GM12878 (cell line): ENCODE data around the gene LSM7. TPM values are rescaled to one million over a fixed set of nuclear protein-coding genes. Genes with fewer than 3 reads are reported as not detected.

ENCODE experiments used
- HCFC1 ChIP-seq: fragments of 150-350 bp; IDR thresholded peaks from 2 replicates; pipeline ENCODE4 v1.6.1; 2014; ENCODE audit warnings: low read length
- HDAC2 ChIP-seq: fragments of 200-600 bp; sonication (generic); IDR thresholded peaks from 2 replicates; pipeline ENCODE4 v1.6.1; 2017
- KDM1A ChIP-seq: fragments of 200-600 bp; sonication (generic); IDR thresholded peaks from 2 replicates; pipeline ENCODE4 v1.6.1; 2016; ENCODE audit warnings: borderline replicate concordance
- ZNF217 ChIP-seq: fragments of 450-650 bp; IDR thresholded peaks from 2 replicates; pipeline ENCODE4 v1.6.1; 2017; ENCODE audit warnings: antibody characterized with exemption, mild to moderate bottlenecking
- polyA plus RNA-seq, 11 experiments: library from polyadenylated mRNA; depleted of rRNA in 4 of 11; unstranded in 6 of 11; stranded (reverse) in 5 of 11; fragments of >200 nt; fragmentation: Nextera tagmentation in 4 of 11; fragmentation: Illumina TruSeq in 1 of 11; extraction: Ambion mirVana in 4 of 11; extraction: Trizol in 1 of 11; gene quantifications; 1 replicate in 1 of 11; 2 replicates in 10 of 11; pipeline versions ENCODE4 v1.2.1 to v1.2.3, GENCODE V29; 2011 to 2016; ENCODE audit warnings: inconsistent platforms in 2 of 11, missing spikeins in 2 of 11, low read depth in 1 of 11
- total RNA-seq, 4 experiments: library from RNA; depleted of rRNA in 3 of 4; stranded (reverse); fragments of >200 nt in 3 of 4; fragmentation: Illumina TruSeq in 1 of 4; extraction: Trizol in 1 of 4; gene quantifications; 2 replicates each; pipeline versions ENCODE4 v1.2.1 to v1.2.3, GENCODE V29; 2013 to 2021
- TF ChIP-seq, protein P1 (sequence below): fragments of 450-650 bp; IDR thresholded peaks from 2 replicates; pipeline ENCODE4 v1.6.1; 2018; ENCODE audit warnings: borderline replicate concordance, mild to moderate bottlenecking; ENCODE audit not compliant: partially characterized antibody
- TF ChIP-seq, protein P2 (sequence below): IDR thresholded peaks from 2 replicates; pipeline ENCODE4 v1.6.1; 2012; ENCODE audit warnings: low read depth, low read length, improper control_type of control experiment

Gene LSM7
- total and polyA plus RNA-seq, 10 of the 15 experiments (the other 5 are each of a cell fraction or from before 2014, with no cell fraction given), result 24.4 to 424 (median 217) TPM

DNA sequence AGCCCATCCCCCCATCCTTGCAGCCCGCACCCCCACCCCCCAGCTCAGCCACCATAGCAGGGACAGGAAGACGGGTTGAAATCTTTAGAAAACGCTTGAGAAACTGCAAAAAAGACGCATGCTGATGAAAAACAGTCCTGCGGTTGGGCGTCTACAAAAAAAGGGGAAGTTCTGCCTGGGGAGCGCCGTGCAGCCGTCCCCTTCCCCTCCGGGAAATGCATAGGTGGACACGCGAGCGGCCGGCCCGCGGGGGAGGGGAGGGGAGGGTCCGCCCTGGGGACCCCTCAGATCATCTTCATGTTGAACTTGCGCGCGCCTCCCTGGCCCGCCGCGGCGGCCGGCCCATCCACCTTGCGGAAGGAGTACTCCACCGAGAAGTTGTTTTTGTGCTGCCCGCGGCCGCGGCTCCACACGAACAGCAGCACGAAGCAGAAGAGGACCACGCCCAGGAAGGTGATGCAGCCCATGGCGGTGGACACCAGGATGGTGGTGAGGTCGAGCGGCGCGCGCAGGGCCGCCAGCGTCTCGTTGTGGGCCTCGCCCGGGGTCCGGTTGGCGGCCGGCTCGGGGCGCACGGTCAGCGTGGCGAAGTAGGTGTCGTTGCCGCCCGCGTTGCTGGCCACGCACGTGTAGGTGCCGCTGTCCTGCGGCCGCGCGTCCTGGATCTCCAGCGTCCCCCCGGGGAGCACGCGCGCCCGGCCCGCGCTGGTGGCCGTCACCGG lies 38.5 kb downstream of the LSM7 start (continued):
- TF ChIP-seq, protein P1, sequence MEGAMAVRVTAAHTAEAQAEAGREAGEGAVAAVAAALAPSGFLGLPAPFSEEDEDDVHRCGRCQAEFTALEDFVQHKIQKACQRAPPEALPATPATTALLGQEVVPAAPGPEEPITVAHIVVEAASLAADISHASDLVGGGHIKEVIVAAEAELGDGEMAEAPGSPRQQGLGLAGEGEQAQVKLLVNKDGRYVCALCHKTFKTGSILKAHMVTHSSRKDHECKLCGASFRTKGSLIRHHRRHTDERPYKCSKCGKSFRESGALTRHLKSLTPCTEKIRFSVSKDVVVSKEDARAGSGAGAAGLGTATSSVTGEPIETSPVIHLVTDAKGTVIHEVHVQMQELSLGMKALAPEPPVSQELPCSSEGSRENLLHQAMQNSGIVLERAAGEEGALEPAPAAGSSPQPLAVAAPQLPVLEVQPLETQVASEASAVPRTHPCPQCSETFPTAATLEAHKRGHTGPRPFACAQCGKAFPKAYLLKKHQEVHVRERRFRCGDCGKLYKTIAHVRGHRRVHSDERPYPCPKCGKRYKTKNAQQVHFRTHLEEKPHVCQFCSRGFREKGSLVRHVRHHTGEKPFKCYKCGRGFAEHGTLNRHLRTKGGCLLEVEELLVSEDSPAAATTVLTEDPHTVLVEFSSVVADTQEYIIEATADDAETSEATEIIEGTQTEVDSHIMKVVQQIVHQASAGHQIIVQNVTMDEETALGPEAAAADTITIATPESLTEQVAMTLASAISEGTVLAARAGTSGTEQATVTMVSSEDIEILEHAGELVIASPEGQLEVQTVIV, result no peak
- TF ChIP-seq HDAC2, result 0 out of 2 replicates have a peak, but pooled peaks have one; percentile 37
- no peak for TF ChIP-seq ZNF217
- TF ChIP-seq KDM1A, result no peak
- TF ChIP-seq, protein P2, sequence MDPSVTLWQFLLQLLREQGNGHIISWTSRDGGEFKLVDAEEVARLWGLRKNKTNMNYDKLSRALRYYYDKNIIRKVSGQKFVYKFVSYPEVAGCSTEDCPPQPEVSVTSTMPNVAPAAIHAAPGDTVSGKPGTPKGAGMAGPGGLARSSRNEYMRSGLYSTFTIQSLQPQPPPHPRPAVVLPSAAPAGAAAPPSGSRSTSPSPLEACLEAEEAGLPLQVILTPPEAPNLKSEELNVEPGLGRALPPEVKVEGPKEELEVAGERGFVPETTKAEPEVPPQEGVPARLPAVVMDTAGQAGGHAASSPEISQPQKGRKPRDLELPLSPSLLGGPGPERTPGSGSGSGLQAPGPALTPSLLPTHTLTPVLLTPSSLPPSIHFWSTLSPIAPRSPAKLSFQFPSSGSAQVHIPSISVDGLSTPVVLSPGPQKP, result no peak
- no peak for TF ChIP-seq HCFC1
